ENCODE data around the gene DMRTA1. TPM values are rescaled to one million over a fixed set of nuclear protein-coding genes. Genes with fewer than 3 reads are reported as not detected.

DMRTA1 gene
- 2.0 and 2.4 TPM in 2 replicates for total RNA-seq

GRCh38 chr9:22446589-22446949 lies at the start of gene DMRTA1:
Gene DMRTA1, plus strand, starts transcription at chr9:22446824. Its CDS starts 242 bp downstream, at chr9:22447066.

Data from airway epithelial cell (primary cell).